ENCODE data around the gene RBM7. TPM values are rescaled to one million over a fixed set of nuclear protein-coding genes. Genes with fewer than 3 reads are reported as not detected.

Gene RBM7
- total and polyA plus RNA-seq, 4 donors, result 11.1 to 23.0 (median 13.9) TPM

- H3K4me3 ChIP-seq (ENCODE audit: low read depth in 1 of 3, low read length in 3 of 3), result no peak overlapping the region
- H3K27me3 ChIP-seq (ENCODE audit: control insufficient read depth in 4 of 4, insufficient read depth in 4 of 4, low read length in 3 of 4), result no peaks in the 10 kb centered on the region
- no peak for TF ChIP-seq ZBTB33 (IDR thresholded peaks at IDR 0.05)
- H3K36me3 ChIP-seq (ENCODE audit: control insufficient read depth in 4 of 4, insufficient read depth in 3 of 4, low read depth in 1 of 4, low read length in 3 of 4), result no peaks in the 10 kb centered on the region
- peaks cover 0 to 2% (median 0%) of the 10 kb centered on the region in 4 donors for H3K4me1 ChIP-seq (ENCODE audit: control insufficient read depth in 4 of 4, insufficient read depth in 4 of 4, low read length in 3 of 4)
- no peak overlapping the region for H3K9ac ChIP-seq (ENCODE audit: low read depth in 1 of 2, low read length in 2 of 2)
- no peak overlapping the region for H3K27ac ChIP-seq (ENCODE audit: low read depth in 1 of 2, low read length in 2 of 2)
- no peaks in the 10 kb centered on the region for H3K9me3 ChIP-seq (ENCODE audit: control insufficient read depth in 4 of 4, low read length in 3 of 4)
- 89% methylated on average over 3 of the region's 3 CpGs for WGBS
- no peak for DNase-seq (ENCODE audit: low spot score)
Observed at GRCh38 chr11:114353443-114353842, 47.0 kb upstream of the RBM7 start.

- Histone ChIP-seq H3K27ac (ENCODE audit: low read depth in 1 of 2, low read length in 2 of 2) (no peak overlapping the region), H3K9ac (ENCODE audit: low read depth in 1 of 2, low read length in 2 of 2) (no peak overlapping the region), H3K36me3 (ENCODE audit: control insufficient read depth in 4 of 4, insufficient read depth in 3 of 4, low read depth in 1 of 4, low read length in 3 of 4) (no peaks in the 10 kb centered on the region), H3K9me3 (ENCODE audit: control insufficient read depth in 4 of 4, low read length in 3 of 4) (no peaks in the 10 kb centered on the region), H3K4me3 (ENCODE audit: low read depth in 1 of 3, low read length in 3 of 3) (no peak overlapping the region), H3K27me3 (ENCODE audit: control insufficient read depth in 4 of 4, insufficient read depth in 4 of 4, low read length in 3 of 4) (no peaks in the 10 kb centered on the region), H3K4me1 (ENCODE audit: control insufficient read depth in 4 of 4, insufficient read depth in 4 of 4, low read length in 3 of 4) (peaks cover 0 to 2% (median 0%) of the 10 kb centered on the region in 4 donors)
- TF ChIP-seq SP1 (IDR thresholded peaks at IDR 0.05), result no peak
- no peak for TF ChIP-seq ZBTB33 (IDR thresholded peaks at IDR 0.05)
- no peak for TF ChIP-seq YY1 (IDR thresholded peaks at IDR 0.05)
- no peak for TF ChIP-seq TAF1 (conservative IDR thresholded peaks at IDR 0.05)
- no peak for TF ChIP-seq MAX (IDR thresholded peaks at IDR 0.05)
- no peak for TF ChIP-seq FOXA1 (IDR thresholded peaks at IDR 0.05)
- no peak for TF ChIP-seq NR2F2 (IDR thresholded peaks at IDR 0.05)
- no peak for TF ChIP-seq JUND (IDR thresholded peaks at IDR 0.05)
- no peak for TF ChIP-seq HNF4A (conservative IDR thresholded peaks at IDR 0.05)
- TF ChIP-seq RXRA (IDR thresholded peaks at IDR 0.05), result no peak
- no peak for TF ChIP-seq CTCF (IDR thresholded peaks at IDR 0.05; ENCODE audit: low read depth, low read length, missing input control)
- TF ChIP-seq FOXA2 (IDR thresholded peaks at IDR 0.05), result no peak
- no peak for TF ChIP-seq REST (IDR thresholded peaks at IDR 0.05)
- TF ChIP-seq EGR1 (IDR thresholded peaks at IDR 0.05; ENCODE audit: low read depth in 2 of 2), result no peak
- no peak for TF ChIP-seq RAD21 (IDR thresholded peaks at IDR 0.05)
- no peak for TF ChIP-seq ATF3 (IDR thresholded peaks at IDR 0.05)
- no peak for DNase-seq (ENCODE audit: low spot score)
- whole genome bisulfite sequencing, result 89% methylated on average over 3 of the region's 3 CpGs
Observed at GRCh38 chr11:114354076-114354475, 46.4 kb upstream of the RBM7 start.

Measured in liver (tissue), 9 donors.